ENCODE measurements around the gene LRIG1.
"Not testable (repeated sequence)": the region's sequence is repeated elsewhere in the genome, so short reads cannot be mapped to it uniquely, and the experiment has no call there.

The LRIG1 gene

DNA sequence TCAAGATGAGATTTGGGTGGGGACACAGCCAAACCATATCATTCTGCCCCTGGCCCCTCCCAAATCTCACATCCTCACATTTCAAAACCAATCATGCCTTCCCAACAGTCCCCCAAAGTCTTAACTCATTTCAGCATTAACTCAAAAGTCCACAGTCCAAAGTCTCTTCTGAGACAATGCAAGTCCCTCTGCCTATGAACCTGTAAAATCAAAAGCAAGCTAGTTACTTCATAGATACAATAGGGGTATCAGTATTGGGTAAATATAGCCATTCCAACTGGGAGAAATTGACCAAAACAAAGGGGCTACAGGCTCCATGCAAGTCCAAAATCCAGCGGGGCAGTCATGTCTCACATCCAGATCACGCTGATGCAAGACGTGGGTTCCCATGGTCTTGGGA is 79.7 kb downstream of the LRIG1 start:
- DNase-seq (ENCODE audit: low read depth in 2 of 2) = not testable (repeated sequence)

DNA sequence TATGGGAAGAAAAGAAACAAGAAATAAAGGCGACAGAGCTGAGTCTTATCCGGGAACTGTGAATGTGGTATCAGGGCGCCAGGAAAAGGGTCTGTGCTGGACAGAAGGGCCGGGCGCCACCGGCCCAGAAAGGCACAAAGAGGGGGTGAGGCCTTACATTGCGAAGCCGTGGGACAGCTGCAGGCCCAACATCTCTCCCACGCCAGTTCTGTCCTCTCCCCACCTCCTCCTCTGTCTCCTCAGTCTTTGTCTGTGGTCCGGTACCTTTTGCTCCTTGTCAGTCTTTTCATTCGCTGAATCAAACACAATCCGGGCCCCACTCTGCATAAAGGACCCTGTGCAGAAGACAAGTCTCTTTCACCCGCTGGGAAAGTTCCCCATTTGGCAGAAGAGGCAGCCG is 81.8 kb downstream of the LRIG1 start:
- no peak for DNase-seq (ENCODE audit: low read depth in 2 of 2)

DNA sequence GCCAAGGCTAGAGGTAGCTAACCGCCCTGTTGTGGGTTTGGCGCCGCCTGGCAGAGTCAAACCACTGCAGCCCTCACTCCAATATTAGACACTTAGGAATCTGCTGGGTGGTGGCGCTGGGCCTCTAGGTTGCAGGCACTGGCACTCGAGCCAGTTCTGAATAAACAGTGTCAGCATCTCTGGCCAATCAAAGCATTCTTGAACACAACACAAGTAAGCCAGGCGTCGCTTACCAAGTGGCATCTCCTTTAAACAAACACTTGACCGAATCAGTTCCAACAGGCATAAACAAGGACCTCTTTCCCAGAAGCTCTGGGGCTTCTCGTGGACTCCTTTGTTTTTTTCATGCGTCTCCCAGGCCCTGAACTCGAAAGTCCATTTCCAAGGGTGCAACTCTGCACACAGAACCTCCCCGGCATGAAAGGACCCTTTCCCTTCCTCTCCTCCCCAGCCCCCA is 82.3 kb downstream of the LRIG1 start:
- no peak for DNase-seq (ENCODE audit: low read depth in 2 of 2)

DNA sequence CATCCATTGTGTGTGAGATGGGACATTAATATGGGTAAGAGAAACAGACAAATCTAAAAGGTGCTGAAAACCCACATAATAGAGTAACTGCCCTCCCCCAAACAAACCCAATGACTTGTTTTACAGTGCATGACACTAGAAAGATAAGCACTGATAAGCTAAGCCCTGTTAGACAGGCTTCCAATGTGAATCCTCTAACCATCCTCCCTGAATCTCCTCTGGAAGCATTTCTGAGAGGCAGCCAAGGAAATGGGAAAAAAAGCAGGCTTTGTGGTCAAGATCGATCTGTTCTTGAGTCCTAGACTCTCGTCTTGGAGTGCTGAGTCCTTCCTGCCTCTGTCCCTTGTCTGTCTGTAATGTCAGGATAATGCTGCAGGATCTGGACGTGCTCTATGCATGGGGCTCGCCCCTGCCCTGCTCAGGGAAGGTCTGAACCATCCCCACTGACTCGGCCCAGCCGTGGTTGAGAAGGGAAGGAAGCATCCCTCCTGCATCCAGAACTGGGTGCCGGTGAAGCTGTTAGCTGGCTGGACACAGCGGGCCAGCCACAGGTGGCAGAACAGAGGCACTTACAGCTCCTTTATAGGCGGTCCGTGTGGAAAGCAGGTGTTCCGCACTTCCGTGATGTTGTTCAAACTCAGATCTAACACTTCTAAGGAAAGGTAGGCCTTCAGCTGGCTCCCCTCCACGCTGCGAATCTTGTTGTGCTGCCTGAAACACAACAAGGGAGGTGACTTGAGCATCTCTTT is 84.1 kb downstream of the LRIG1 start:
- DNase-seq (ENCODE audit: low read depth in 2 of 2) = no peak

DNA sequence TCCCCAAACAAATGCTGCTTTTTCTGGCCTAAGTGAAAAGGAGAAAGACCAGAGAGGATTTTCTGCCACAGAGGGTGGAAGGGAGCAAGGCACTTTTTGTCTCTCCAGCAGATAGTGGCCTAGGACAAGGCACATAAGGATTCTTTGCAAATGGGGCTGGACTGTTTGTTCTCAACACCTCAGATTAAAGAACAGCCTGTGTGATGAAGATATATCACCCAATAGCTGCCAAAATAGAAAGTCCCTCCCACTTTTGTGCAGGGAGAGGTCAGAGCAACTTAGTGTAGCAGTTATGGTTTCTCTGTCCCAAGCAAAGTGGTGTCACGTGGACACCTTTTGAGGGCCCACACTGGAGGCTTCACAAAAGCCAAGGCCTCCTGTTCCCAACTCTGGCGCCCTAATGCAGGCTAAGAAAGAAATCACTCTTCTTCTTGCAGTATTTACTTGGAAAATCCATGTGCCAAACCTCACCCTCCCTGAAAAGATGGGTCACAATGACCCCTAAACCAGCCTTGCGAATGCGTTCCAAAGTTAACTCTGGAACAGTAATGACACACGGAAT is 84.9 kb downstream of the LRIG1 start:
- DNase-seq (ENCODE audit: low read depth in 2 of 2) = no peak

DNA sequence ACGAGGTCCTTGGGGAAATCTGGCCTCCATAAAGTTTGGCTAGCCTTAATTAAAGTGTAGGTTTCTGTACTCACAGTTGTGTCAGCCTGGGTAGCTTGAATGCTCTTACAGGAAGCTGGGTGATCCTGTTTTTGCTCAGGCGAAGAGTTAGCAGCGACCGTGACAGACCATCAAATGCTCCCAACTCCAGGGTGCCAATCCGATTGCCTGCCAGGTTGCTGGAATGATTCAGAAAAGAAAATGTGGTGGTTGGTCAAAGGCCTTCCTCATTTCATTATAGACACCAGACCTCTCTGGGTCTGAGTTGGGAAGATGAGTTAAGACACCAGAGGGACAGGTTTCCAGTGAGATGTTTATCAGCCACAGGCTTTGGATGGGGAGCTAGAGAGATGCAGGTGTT is 86.0 kb downstream of the LRIG1 start:
- DNase-seq (ENCODE audit: low read depth in 2 of 2) = no peak

DNA sequence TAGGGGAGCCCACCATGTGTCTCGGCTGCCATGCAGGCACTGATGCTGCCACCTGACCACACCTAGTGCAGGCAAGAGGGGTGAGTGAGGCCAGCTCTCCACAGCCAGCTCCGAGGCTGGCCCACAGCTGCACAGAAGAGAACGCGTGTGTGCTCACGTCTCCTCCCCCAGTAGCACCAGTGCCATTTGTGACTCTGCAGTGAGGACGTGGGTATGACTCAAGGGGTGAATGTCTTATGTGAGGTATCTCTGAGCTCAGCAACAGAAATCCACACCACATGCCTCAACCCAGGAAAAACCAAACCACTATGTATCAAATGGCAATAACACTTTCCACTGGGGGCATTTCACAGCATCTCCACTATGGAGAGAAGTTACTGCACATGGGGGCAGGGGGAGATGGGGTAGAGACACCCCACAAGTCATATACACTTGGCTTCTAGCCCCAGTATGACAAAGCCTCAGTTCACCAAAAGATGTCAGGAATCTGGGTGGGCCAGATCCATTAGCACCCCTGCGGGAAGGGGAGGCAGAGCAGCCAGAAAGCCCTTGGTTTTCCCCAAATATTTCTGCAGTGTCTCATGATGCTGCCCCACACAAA is 87.6 kb downstream of the LRIG1 start:
- DNase-seq (ENCODE audit: low read depth in 2 of 2) = no peak

DNA sequence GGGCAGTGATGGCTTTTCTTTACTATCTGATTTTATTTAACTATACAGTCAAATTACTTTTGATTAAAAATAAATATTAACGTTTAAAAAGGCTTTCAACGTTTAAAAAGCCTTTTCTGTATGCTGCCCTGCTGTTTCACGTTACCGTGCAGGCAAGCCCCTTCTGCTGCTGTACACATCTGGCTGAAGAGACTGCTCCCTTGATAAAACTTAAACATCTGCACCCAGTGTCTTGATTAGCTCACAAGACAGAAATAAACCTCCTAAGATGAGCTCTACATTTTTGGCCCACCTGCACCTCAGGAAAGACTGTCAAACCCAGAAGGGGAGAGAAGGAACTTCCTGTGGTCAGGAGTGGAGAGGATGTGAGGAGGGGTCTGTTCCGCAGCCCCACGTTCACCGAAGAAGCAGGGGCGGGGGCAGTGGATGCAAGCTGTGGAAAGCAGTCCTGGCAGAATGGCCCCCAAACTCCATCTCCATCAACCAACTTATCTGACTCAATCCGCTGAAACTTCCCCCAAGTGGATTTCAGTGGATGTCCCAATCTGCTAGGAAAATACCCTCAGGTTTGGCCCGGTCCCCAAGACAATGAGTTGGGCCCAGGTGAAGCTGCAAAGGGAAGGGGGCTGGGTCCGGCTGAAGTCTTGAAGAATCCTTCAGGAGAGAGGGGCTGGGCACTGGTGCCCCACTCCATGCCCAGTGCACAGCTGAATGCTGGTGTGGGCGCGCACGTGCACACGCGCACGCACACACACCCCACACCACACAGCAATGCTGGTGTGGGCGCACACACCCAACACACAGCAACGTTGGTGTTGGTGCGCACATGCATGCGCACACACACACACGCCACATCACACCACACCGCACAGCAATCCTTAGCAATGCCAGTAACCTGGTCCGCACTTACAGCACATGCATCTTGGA is 88.6 kb downstream of the LRIG1 start:
- DNase-seq (ENCODE audit: low read depth in 2 of 2) = no peak

DNA sequence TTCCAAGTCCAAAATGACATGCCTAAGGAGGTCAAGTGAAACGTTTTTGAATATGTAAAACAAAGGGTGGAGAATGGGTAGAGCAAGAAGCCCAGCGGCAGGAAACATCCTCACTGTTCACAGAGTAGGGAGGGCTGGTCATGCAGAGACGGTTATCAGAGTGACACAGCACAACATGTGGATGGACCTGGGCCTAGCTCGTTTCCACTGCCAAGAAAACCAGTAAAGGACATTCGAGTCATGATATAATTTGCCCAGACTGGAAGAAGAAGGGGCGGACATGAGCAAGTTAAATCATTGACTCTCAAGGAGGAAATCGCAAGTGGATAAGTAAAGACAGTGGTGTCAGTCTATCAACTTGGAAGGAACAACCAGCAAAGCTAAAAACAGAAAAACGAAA is 89.3 kb downstream of the LRIG1 start:
- DNase-seq (ENCODE audit: low read depth in 2 of 2) = no peak

DNA sequence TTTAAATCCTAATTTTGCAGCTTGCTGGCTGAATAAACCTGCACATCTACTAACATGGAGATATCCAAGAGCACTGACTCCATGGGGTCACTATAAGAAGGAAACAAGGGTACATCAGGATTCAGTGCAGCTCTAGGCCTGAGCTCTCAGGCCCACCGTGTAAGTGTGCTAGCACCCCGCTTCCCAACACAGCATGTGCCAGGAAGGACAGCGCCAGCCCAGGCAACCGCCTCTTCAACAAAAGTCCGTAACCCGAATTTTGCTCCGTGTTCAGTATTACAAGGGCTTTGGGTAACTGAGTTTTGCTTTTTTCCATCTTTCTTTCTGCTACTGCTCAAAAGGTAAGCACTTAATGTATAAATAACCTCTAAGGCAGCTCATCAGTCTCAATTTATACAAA is 89.8 kb downstream of the LRIG1 start:
- no peak for DNase-seq (ENCODE audit: low read depth in 2 of 2)

DNA sequence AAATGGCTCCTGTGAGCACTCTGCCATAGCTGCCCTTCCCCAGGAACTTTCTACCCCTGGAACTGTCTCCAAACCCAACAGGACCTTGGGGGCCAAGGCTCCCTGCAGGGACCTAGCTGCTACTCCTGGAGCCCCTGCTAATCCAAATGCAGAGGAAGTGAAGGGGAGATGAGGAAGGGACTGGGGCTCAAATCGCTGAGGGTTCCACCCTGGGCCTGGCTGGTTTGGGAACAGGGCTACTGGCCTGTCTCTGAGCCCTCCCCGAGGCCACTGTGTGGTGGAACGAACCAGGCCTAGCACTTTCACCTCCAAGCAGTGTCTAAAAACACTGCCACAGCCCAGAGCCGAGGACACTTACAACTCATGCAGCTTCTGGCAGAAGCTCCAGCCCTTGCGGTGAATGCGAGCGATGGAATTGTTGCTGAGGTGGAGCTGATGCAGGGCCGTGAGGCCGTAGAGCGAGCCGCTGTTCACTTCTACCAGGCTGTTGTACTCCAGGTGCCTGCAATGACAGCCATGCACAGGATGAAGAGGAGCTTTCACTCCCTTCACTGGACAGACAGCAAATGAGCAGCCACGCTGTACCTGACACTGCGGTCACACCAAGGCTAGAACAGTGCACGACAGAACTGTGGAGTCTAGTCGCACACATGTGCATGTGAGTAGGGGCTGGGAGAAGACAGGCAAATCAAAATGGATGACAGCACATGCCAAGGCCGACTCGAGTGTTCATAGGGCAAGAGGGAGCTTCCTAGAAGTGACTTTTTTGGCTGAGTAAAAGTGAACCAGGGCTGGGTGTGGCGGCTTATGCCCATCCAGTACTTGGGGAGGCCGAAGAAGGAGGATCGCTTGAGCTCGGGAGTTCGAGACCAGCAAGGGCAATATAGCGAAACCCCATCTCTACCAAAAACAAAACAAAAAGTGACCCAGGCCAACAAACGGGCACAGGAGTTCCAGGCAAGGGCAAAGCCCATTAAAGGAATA is 90.8 kb downstream of the LRIG1 start:
- no peak for DNase-seq (ENCODE audit: low read depth in 2 of 2)

DNA sequence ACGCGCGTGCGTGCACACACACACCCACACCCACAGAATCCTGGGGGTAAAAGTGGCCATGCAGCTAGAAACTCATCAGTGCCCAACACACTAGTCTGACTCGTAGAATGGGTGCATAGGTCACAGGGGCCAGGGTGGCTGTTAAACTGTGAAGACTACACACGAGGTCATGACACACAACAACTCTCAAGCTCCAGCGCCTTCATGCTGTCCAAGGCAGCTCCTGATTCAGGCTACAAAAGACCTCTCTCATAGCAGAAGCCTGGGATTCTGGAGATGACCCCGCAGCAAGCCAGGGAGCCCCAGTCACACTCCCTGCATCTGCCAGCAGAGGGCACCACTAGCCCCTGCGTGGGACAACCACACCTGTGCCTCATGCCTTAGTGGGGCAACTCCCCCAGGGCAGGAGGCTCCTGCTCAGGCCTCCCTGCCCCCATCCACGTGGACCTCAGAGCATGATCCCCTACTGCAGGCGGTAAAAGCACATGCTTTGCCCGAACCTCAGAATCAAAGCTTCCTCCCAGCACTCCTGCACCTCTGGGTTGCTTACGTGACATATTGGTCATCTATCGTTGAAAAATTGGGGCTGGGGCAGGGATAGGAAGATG is 93.1 kb downstream of the LRIG1 start:
- DNase-seq (ENCODE audit: low read depth in 2 of 2) = peak; percentile 48 to 54

DNA sequence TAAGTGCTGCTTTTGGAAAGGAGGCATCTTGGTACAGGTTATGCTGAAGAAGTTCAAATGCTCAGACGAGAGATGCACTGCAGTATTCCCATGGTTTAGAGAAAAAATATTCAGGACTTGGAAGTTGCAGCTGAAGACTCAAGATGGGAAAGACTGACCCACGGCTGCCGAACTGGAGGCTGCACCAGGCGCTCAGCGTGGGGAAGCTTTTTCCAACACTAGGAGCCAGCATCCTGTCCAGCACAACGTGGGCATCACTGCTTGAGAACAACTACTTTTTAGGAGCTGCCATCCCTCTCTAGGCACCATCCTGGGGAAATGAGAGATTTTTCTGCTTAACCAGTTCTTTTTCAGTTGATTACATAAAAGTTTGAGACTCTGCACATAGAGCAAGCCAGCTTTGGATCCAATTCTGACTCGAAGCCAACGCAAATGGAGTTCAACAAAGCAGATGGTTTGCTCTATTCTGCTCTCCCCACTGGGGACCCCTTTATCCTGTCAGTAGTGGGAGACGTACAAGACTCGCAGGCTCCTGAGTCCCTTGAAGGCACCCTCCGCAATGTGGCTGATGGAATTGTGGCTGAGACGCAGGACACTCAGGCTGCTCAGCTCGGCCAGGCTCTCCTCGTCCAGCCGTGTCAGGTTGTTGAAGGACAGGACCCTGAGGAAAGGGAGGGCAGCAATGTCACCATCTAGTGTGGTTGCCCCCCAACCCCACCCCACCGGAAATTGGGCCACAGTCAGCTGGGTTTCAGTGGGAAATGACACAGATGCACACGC is 93.8 kb downstream of the LRIG1 start:
- no peak for DNase-seq (ENCODE audit: low read depth in 2 of 2)

DNA sequence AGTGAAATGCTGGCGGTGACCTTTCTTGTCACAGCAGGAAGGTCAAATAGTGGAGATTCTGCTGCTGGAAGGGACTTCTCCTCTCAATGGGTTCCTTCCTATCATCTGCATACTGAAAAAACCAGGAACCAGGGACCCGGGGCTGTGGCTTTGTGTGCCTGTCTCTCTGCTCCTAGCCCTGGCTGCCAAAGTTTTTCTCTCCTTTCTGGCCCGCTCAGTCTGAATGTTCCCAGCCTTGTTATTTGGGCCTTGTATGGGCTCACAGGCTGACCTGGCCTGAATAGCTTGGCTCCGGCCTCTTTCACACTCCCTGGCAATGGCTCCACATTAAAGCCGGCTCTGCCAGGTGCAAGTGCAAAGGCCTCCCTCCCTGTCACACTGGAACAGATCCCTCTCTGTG is 94.7 kb downstream of the LRIG1 start:
- no peak for DNase-seq (ENCODE audit: low read depth in 2 of 2)

DNA sequence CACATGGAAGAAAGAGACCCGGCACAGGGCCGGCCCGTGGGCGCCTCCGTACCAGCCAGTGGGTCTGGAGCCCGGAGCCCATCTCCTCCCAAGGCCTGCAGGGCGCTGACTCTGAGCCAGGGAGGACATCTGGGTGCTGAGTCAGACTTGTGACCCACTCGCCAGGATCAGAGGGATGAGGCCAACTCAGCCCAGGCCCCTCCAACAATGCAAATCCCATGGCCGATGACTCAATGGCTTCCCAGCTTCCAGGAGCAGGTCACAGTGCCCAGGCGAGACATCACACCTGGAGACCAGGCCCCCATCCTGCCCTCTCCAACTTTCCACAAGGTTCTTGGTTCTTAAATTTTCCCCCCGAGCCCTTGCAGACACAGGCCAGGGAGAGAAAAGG is 95.1 kb downstream of the LRIG1 start:
- DNase-seq (ENCODE audit: low read depth in 2 of 2) = no peak

DNA sequence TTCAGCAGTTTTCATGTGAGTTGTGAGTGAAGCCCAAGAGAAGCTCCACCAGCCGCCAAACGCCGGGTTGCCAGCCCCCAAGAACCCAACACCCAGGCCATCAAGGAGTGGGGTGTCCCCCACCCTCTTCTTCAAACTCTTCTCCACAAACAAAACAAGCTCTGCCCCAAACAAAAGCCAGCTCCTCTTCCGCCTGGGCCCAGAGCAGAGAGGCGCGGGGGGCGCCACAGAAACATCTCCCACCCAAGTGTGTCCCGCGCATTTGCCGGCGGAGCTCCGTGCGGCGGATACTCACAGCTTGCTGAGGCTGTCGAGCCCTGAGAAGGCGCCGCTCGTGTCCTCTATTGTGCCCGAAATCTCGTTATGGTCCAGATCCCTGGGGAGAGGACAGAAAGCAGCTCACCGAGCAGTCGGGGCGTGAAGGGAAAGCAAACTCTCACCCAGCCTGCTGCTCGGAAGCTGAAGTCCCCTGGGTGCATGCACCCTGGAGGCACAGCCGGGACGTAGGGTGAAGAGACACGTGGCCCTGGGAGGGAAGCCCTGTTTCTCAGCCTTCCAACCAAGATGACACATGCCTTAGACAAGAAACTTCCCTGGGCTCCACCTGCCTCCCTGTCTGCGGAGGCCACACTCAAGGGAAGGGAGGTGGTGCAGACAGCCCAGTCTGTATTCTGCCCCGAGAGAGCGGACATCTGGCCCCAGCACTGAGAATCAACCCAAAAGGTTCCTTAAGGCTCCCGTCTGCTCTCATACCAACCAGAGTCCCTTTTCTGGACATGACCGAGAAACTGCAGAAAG is 95.7 kb downstream of the LRIG1 start:
- DNase-seq (ENCODE audit: low read depth in 2 of 2) = no peak

DNA sequence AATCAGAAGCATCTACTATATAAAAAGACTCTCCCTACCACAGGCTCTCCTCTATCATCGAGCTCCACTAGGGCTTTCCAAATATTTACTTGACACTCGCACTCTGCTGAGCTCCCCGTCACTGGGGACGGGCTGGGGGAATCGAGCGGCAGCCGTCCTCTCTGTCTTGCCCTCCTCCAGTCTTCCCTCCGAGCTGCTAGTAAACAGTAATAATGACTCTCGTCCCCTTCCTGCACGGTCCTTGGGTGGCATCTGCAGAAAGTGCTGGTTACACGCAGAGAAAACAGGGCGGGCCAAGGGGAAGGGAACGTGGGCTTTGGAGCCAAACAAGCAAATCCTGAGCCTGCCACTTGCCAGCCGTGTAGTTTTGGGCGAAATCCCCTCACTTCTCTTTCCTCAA is 96.6 kb downstream of the LRIG1 start:
- no peak for DNase-seq (ENCODE audit: low read depth in 2 of 2)

DNA sequence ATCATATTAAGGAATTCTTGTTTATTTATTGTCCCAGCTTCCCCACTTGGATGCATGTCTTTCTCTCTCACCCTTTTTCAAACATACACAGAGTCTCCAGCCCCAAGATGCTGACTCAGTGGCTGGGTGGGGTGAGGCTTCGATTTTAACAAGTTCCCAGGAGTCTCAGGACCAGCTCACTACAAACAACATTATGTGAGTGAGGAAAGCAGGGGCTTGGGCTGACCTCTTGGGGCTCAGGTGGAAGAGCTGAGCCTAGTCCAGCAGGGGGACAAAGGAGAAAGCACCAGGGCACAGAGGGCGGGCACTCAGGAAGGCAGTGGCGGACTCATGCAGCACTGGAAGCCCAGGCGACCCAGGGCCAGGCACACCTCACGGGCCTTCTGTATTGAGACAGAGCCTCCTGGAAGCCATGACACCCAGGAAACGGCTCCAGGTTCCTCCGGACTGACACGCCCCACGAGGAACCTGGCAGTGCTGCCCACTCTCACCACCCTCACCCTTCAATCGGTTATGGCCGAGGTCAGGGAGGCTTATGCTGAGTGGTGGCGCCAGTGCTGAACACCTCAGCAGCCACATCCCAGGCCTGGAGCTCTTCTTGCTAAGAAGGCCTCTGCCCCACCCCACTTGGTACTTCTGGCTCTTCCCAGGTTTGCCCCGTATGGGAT is 97.4 kb downstream of the LRIG1 start:
- DNase-seq (ENCODE audit: low read depth in 2 of 2) = no peak
